Non-pigmented ciliary epithelial cell (primary cell): Measurements from ENCODE around the gene TGFBR2.
"Not testable (repeated sequence)": the region's sequence is repeated elsewhere in the genome, so short reads cannot be mapped to it uniquely, and the experiment has no call there.

Source experiments
- DNase-seq: peaks from one replicate; pipeline ENCODE4 v3.0.0-alpha.2; 2010; ENCODE audit warnings: low read depth

Gene TGFBR2

GRCh38 chr3:30619318-30619717, 12.9 kb downstream of the TGFBR2 start:
- DNase-seq: no peak

- no peak for DNase-seq
Observed at GRCh38 chr3:30620402-30621360, 14.3 kb downstream of the TGFBR2 start.

- DNase-seq: no peak
Observed at GRCh38 chr3:30621576-30621975, 15.2 kb downstream of the TGFBR2 start.

GRCh38 chr3:30622047-30622545, 15.7 kb downstream of the TGFBR2 start:
- no peak for DNase-seq

- no peak for DNase-seq
Observed at GRCh38 chr3:30622790-30623189, 16.4 kb downstream of the TGFBR2 start.

GRCh38 chr3:30623351-30623750, 16.9 kb downstream of the TGFBR2 start:
- no peak for DNase-seq

- DNase-seq: not testable (repeated sequence)
Observed at GRCh38 chr3:30624480-30624879, 18.1 kb downstream of the TGFBR2 start.

GRCh38 chr3:30625541-30626438, 19.4 kb downstream of the TGFBR2 start:
- DNase-seq: peak; percentile 63

GRCh38 chr3:30626443-30627180, 20.2 kb downstream of the TGFBR2 start:
- DNase-seq: peak; percentile 55

GRCh38 chr3:30628205-30628900, 22.0 kb downstream of the TGFBR2 start:
- DNase-seq: no peak

GRCh38 chr3:30628901-30629590, 22.6 kb downstream of the TGFBR2 start:
- no peak for DNase-seq

GRCh38 chr3:30629746-30630145, 23.3 kb downstream of the TGFBR2 start:
- no peak for DNase-seq

GRCh38 chr3:30630238-30631030, 24.0 kb downstream of the TGFBR2 start:
- no peak for DNase-seq

- no peak for DNase-seq
Observed at GRCh38 chr3:30631243-30631904, 25.0 kb downstream of the TGFBR2 start.

- no peak for DNase-seq
Observed at GRCh38 chr3:30632065-30632464, 25.7 kb downstream of the TGFBR2 start.

- no peak for DNase-seq
Observed at GRCh38 chr3:30632521-30632920, 26.1 kb downstream of the TGFBR2 start.

GRCh38 chr3:30633718-30634117, 27.3 kb downstream of the TGFBR2 start:
- DNase-seq: no peak

GRCh38 chr3:30634761-30635735, 28.6 kb downstream of the TGFBR2 start:
- no peak for DNase-seq
